Stimulated activated CD8-positive, alpha-beta memory T cell treated with anti-CD3 and anti-CD28 coated beads, Interleukin-15, amount 100 ng/mL, for 4 hours (primary cell): ENCODE data around the gene GALNT6.
"Not testable (repeated sequence)": the region's sequence is repeated elsewhere in the genome, so short reads cannot be mapped to it uniquely, and the experiment has no call there.

Source experiments
- DNase-seq, 2 donors: peaks; one replicate each; pipeline ENCODE4 v3.0.0-alpha.2; 2020; ENCODE audit warnings: low read depth in 2 of 2

The GALNT6 gene

GRCh38 chr12:51323317-51323960 lies 67.8 kb downstream of the GALNT6 start:
- DNase-seq: no peak

GRCh38 chr12:51322452-51322851 lies 68.8 kb downstream of the GALNT6 start:
- no peak for DNase-seq

GRCh38 chr12:51321882-51322281 lies 69.3 kb downstream of the GALNT6 start:
- DNase-seq: no peak

DNA sequence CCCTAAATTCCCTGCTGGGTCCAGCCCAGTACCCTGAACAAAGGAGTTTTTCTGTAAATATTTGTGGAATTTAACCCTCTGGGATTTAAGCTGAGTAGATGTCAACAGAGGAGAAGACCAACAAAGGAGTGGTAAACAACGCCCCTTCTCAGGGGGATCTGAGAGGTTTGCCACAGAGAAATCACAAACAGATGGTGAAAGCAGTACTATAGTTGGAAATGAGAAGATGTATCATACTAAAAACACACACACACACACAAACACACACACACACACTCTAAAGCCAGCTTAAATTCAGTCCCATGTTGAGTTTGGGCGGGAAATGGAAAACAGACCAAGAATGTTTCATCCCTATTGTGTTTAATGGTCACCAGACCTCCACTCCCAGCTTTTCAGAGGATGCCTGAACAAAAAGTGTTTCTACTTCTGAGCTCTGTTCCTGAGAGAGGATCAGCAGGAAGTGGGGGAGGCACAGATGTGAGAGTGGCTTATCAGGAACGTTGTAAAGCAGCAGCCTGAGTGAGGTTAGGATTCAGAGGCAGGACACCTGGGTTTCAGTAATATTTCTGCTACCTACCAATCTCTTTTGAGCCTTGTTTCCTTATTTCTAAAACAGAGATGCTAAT lies 70.4 kb downstream of the GALNT6 start:
- DNase-seq: no peak

GRCh38 chr12:51320311-51320694 lies 70.9 kb downstream of the GALNT6 start:
- DNase-seq: no peak

DNA sequence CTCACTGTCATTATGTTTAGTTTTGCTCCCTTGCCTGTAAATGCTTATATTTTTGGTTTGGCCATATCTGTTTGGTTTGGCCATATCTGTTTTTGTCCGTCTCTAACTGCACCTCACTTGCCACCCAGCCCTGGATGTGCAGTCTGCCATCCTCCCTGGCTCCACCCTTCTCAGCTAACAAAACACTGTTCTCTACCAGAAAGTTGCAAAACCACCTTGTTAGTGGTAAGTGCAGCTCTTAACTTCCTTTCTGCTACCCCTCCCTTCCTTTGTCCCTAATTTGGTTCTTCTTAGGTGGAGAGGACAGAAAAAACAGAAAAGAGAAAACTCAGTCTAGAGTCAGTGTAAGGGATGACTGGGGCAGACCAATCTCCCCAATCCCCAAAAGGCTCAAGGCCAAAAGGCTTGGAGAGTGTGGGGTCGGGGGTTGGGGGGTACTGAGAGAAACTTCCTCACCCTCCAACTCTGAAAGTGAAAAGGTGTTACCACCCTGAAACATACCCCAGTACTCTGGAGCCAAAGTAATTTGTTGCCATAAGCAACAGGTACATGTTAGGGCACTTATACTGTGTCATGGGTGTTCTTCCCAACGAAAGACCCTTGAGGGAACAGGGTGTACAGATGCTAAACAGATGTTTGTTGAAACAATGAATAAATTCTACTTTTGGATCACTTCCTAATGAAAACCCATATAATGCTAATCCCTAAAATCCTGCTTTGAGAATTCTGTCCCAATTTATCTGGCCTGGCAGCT lies 72.2 kb downstream of the GALNT6 start:
- DNase-seq: no peak

DNA sequence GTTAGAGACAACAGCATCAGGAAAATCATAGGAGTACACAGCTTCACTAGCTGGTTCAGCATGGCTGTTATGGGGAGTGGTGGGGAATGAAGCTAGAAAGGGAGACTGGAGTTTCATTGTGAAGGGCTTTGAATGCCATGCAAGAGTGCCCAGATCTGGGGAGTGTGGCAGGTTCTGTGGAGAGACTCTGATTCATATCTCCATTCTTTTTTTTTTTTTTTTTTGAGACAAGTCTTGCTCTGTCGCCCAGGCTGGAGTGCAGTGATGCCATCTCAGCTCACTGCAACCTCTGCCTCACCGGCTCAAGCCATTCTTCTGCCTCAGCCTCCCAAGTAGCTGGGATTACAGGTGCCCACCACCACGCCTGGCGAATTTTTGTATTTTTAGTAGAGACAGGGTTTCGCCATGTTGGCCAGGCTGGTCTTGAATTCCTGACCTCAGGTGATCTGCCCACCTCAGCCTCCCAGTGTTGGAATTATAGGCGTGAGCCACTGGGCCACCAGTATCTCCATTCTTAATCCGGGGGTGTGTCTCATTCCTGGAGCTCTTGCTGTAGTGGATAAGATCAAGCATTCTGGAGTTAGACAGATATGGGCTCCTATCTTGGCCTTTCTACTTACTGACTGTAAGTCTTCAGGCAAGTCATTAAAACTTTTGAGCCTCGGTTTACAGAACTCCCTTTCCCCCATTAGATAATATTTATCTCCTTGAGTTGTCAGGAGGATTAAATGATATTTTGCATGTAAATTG lies 73.0 kb downstream of the GALNT6 start:
- DNase-seq: not testable (repeated sequence)

DNA sequence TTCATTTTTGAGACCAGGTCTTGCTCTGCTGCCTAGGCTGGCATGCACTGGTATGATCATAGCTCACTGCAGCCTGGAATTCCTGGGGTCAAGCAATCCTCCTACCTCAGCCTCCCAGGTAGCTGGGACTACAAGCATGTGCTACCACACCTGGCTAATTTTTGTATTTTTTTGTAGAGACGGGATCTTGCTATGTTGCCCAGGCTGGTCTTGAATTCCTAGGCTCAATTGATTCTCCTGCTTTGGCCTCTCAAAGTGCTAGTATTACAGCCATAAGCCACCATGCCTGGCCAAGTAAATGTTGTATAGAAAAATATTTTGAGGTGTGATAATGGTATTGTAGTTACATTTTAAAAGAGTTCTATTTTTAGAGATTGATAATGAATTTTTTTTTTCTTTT lies 79.8 kb downstream of the GALNT6 start:
- no peak for DNase-seq

- no peak for DNase-seq
Measured at GRCh38 chr12:51307655-51308593, 83.3 kb downstream of the GALNT6 start.

- DNase-seq: no peak
Measured at GRCh38 chr12:51306507-51306906, 84.7 kb downstream of the GALNT6 start.
